ENCODE measurements around the gene CASP2. TPM values are rescaled to one million over a fixed set of nuclear protein-coding genes. Genes with fewer than 3 reads are reported as not detected.

The CASP2 gene
- 10.8 TPM for total RNA-seq (2013)
- polyA plus RNA-seq (10 to 100 TPM in 2 of 3 donors, 1 to 10 TPM in 1; 7.9 to 30.2 (median 12.2) TPM), polyA minus RNA-seq (12.6 and 17.0 TPM in 2 replicates), total RNA-seq (3.5 to 30.5 (median 12.4) reads per million in 11 experiments)

- Mint-ChIP-seq H3K9me3 (peaks cover 0 to 2% (median 0%) of the 10 kb centered on the region in 7 donors), H3K4me3 (peak within 1 kb of the TSS; percentile 89 to 95), H3K4me1 (peaks cover 38% of the 10 kb centered on the region), H3K36me3 (peaks cover 14 to 24% of the 10 kb centered on the region in 2 donors), H3K27ac (peak within 1 kb of the TSS; percentile 80 to 90 (median 88)), H3K27me3 (ENCODE audit: low read depth in 3 of 3) (peaks cover 0 to 3% (median 2%) of the 10 kb centered on the region in 3 donors)
- intact Hi-C loops (cut with micrococcal nuclease) = loop anchor here (2.0 to 10.0 kb wide), 3 partner anchors 46 to 87 kb away; no protein-coding TSS in a partner anchor
- Histone ChIP-seq H3K36me3 (replicated peaks in 1 of 2; ENCODE audit: control insufficient read depth in 1 of 2, insufficient read depth in 2 of 2, low read length in 2 of 2) (peaks cover 12 to 24% of the 10 kb centered on the region in 2 donors), H3K4me3 (replicated peaks in 1 of 3; ENCODE audit: low read depth in 2 of 3, low read length in 3 of 3) (peak within 1 kb of the TSS; percentile 82 to 88 (median 86)), H4K20me1 (ENCODE audit: insufficient read depth, low read length) (peaks cover 14% of the 10 kb centered on the region), H3K4me1 (ENCODE audit: control insufficient read depth in 1 of 2, insufficient read depth in 2 of 2, low read length in 2 of 2) (peaks cover 31% of the 10 kb centered on the region in 2 donors), H3K27me3 (ENCODE audit: control insufficient read depth in 2 of 2, insufficient read depth in 2 of 2, low read length in 2 of 2) (no peaks in the 10 kb centered on the region), H3K9ac (ENCODE audit: insufficient read depth, low read length, poor library complexity, severe bottlenecking) (peak within 1 kb of the TSS; percentile 80), H3K79me2 (ENCODE audit: insufficient read depth, low read length) (peaks cover 51% of the 10 kb centered on the region), H3K4me2 (replicated peaks; ENCODE audit: extremely low read depth, low read length, poor library complexity, severe bottlenecking) (peak within 1 kb of the TSS; percentile 87), H2AFZ (ENCODE audit: insufficient read depth, low read depth, low read length, poor library complexity, severe bottlenecking) (peak within 1 kb of the TSS; percentile 87), H3K9me3 (replicated peaks in 1 of 2; ENCODE audit: control insufficient read depth in 1 of 2, insufficient read depth in 1 of 2, low read length in 2 of 2) (no peaks in the 10 kb centered on the region), H3K27ac (ENCODE audit: low read depth in 1 of 2, low read length in 2 of 2) (peak within 1 kb of the TSS; percentile 26 to 74)
- peak; percentile 96 to 97 (median 97) for DNase-seq
- TF ChIP-seq, protein P1, sequence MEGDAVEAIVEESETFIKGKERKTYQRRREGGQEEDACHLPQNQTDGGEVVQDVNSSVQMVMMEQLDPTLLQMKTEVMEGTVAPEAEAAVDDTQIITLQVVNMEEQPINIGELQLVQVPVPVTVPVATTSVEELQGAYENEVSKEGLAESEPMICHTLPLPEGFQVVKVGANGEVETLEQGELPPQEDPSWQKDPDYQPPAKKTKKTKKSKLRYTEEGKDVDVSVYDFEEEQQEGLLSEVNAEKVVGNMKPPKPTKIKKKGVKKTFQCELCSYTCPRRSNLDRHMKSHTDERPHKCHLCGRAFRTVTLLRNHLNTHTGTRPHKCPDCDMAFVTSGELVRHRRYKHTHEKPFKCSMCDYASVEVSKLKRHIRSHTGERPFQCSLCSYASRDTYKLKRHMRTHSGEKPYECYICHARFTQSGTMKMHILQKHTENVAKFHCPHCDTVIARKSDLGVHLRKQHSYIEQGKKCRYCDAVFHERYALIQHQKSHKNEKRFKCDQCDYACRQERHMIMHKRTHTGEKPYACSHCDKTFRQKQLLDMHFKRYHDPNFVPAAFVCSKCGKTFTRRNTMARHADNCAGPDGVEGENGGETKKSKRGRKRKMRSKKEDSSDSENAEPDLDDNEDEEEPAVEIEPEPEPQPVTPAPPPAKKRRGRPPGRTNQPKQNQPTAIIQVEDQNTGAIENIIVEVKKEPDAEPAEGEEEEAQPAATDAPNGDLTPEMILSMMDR (IDR thresholded peaks at IDR 0.05) = no peak
- WGBS (ENCODE audit: insufficient coverage) = 4% methylated on average over 77 of the region's 84 CpGs
Measured at GRCh38 chr7:143287935-143288826, at the start of gene CASP2. CASP2 (plus strand) TSS chr7:143288351; CDS start chr7:143288456, 105 bp downstream.

DNA sequence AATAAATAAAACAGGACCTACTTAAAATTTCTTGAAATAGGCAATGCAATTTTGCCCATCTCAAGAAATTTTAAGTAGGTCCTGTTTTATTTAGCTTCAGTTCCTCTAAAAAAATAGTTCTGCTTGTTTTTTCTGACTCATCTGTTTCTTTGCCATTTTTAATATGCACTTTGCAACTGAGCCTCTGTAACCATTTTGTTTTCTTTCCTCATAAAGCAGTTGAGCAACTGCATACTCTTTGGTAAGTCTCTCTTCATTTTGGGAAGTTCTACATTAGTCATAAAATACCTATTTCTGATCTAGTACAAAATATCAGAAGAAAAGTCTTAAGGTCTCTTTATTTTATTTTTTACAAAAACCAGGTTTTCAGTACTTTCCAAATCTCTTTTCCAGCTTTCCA, 48.3 kb upstream of the CASP2 start:
- Mint-ChIP-seq H3K4me1 (peaks cover 85% of the 10 kb centered on the region), H3K27ac (peak overlapping the region; percentile 92 to 97 (median 95)), H3K27me3 (ENCODE audit: low read depth in 3 of 3) (peaks cover 0 to 2% (median 0%) of the 10 kb centered on the region in 3 donors), H3K9me3 (peaks cover 0 to 23% (median 11%) of the 10 kb centered on the region in 7 donors), H3K4me3 (peak overlapping the region; percentile 48 to 76), H3K36me3 (peaks cover 6 to 20% of the 10 kb centered on the region in 2 donors)
- intact Hi-C loops (cut with micrococcal nuclease) = loop anchor here in 1 of 2 donors (5.0 to 10.0 kb wide), 3 partner anchors 47 to 175 kb away; partner anchors contain the start of genes CASP2 and ZYX
- Histone ChIP-seq H3K9ac (ENCODE audit: insufficient read depth, low read length, poor library complexity, severe bottlenecking) (peak overlapping the region; percentile 51), H3K4me2 (replicated peaks; ENCODE audit: extremely low read depth, low read length, poor library complexity, severe bottlenecking) (peak overlapping the region; percentile 76), H3K4me3 (replicated peaks in 1 of 3; ENCODE audit: low read depth in 2 of 3, low read length in 3 of 3) (peak overlapping the region in 2 of 3 experiments; percentile 37 to 70), H2AFZ (ENCODE audit: insufficient read depth, low read depth, low read length, poor library complexity, severe bottlenecking) (no peak overlapping the region), H3K27me3 (ENCODE audit: control insufficient read depth in 2 of 2, insufficient read depth in 2 of 2, low read length in 2 of 2) (no peaks in the 10 kb centered on the region), H3K9me3 (replicated peaks in 1 of 2; ENCODE audit: control insufficient read depth in 1 of 2, insufficient read depth in 1 of 2, low read length in 2 of 2) (peaks cover 0 to 6% of the 10 kb centered on the region in 2 donors), H3K27ac (ENCODE audit: low read depth in 1 of 2, low read length in 2 of 2) (peak overlapping the region; percentile 59 to 90), H3K36me3 (replicated peaks in 1 of 2; ENCODE audit: control insufficient read depth in 1 of 2, insufficient read depth in 2 of 2, low read length in 2 of 2) (no peaks in the 10 kb centered on the region), H4K20me1 (ENCODE audit: insufficient read depth, low read length) (no peaks in the 10 kb centered on the region), H3K79me2 (ENCODE audit: insufficient read depth, low read length) (no peaks in the 10 kb centered on the region), H3K4me1 (ENCODE audit: control insufficient read depth in 1 of 2, insufficient read depth in 2 of 2, low read length in 2 of 2) (peaks cover 70 to 90% of the 10 kb centered on the region in 2 donors)
- peak; percentile 87 to 95 (median 92) for DNase-seq
- TF ChIP-seq, protein P1 (IDR thresholded peaks at IDR 0.05) = no peak

All from CD14-positive monocyte (primary cell).